ENCODE data around the gene CCDC3.
"Not testable (repeated sequence)": the region's sequence is repeated elsewhere in the genome, so short reads cannot be mapped to it uniquely, and the experiment has no call there.

Gene CCDC3

GRCh38 chr10:12876266-12876665, 125.2 kb downstream of the CCDC3 start:
- DNase-seq: no peak

GRCh38 chr10:12875100-12875499, 126.4 kb downstream of the CCDC3 start:
- no peak for DNase-seq

- no peak for DNase-seq
Measured at GRCh38 chr10:12874501-12874900, 127.0 kb downstream of the CCDC3 start.

GRCh38 chr10:12873172-12873571, 128.3 kb downstream of the CCDC3 start:
- DNase-seq: no peak

GRCh38 chr10:12872577-12872976, 128.9 kb downstream of the CCDC3 start:
- DNase-seq: no peak

GRCh38 chr10:12869427-12869826, 132.1 kb downstream of the CCDC3 start:
- no peak for DNase-seq

GRCh38 chr10:12868229-12868628, 133.3 kb downstream of the CCDC3 start:
- no peak for DNase-seq

GRCh38 chr10:12865515-12865914, 136.0 kb downstream of the CCDC3 start:
- DNase-seq: not testable (repeated sequence)

GRCh38 chr10:12862459-12862858, 139.1 kb downstream of the CCDC3 start:
- DNase-seq: no peak

GRCh38 chr10:12854988-12855387, 146.5 kb downstream of the CCDC3 start:
- DNase-seq: no peak

- no peak for DNase-seq
Measured at GRCh38 chr10:12852687-12853086, 148.8 kb downstream of the CCDC3 start.

GRCh38 chr10:12849319-12850181, 152.0 kb downstream of the CCDC3 start:
- DNase-seq: no peak

- no peak for DNase-seq
Measured at GRCh38 chr10:12848439-12849173, 152.9 kb downstream of the CCDC3 start.

- DNase-seq: no peak
Measured at GRCh38 chr10:12847361-12847975, 154.0 kb downstream of the CCDC3 start.

- no peak for DNase-seq
Measured at GRCh38 chr10:12846718-12847117, 154.8 kb downstream of the CCDC3 start.
